GM23338 (cell line): ENCODE measurements around the gene CALHM5. TPM values are rescaled to one million over a fixed set of nuclear protein-coding genes. Genes with fewer than 3 reads are reported as not detected.

Experiments
- ATAC-seq: fragments of 200-7000 bp; cut with Tn5 transposase; 3 replicates; pipeline ENCODE4 v1.9.1; 2020
- DNase-seq: peaks from one replicate; pipeline ENCODE4 v3.0.0-alpha.2; 2015; ENCODE audit warnings: low spot score
- H2AFZ ChIP-seq: fragments of 200-600 bp; sonication (generic); 2 replicates; pipeline ENCODE4 v1.8.0; 2016; ENCODE audit warnings: antibody characterized with exemption, mild to moderate bottlenecking, moderate library complexity
- H3F3A ChIP-seq: fragments of 200-600 bp; sonication (generic); replicated peaks from 2 replicates; pipeline ENCODE4 v1.8.0; 2017; ENCODE audit warnings: antibody characterized with exemption, mixed run types, low read depth
- H3K27ac ChIP-seq: fragments of 200-600 bp; sonication (generic); 2 replicates; pipeline ENCODE4 v1.6.1; 2016; ENCODE audit warnings: low read depth
- H3K27me3 ChIP-seq: fragments of 200-600 bp; sonication (generic); 2 replicates; pipeline ENCODE4 v1.8.0; 2016; ENCODE audit warnings: mild to moderate bottlenecking, mixed run types, moderate library complexity; ENCODE audit not compliant: insufficient read depth
- H3K36me3 ChIP-seq: fragments of 200-600 bp; sonication (generic); 2 replicates; pipeline ENCODE4 v1.8.0; 2016; ENCODE audit warnings: mild to moderate bottlenecking; ENCODE audit not compliant: insufficient read depth
- H3K4me1 ChIP-seq: fragments of 200-600 bp; sonication (generic); 2 replicates; pipeline ENCODE4 v1.8.0; 2016; ENCODE audit warnings: mild to moderate bottlenecking, moderate library complexity; ENCODE audit not compliant: insufficient read depth
- H3K4me2 ChIP-seq: fragments of 200-600 bp; sonication (generic); 2 replicates; pipeline ENCODE4 v1.7.1; 2017; ENCODE audit warnings: mixed run types
- H3K4me3 ChIP-seq: fragments of 200-600 bp; sonication (generic); 2 replicates; pipeline ENCODE4 v1.6.1; 2016; ENCODE audit warnings: mixed run types
- H3K79me2 ChIP-seq: fragments of 200-600 bp; sonication (generic); replicated peaks from 2 replicates; pipeline ENCODE4 v1.8.0; 2017; ENCODE audit warnings: mild to moderate bottlenecking; ENCODE audit not compliant: insufficient read depth
- H3K9me2 ChIP-seq: fragments of 200-600 bp; sonication (generic); 2 replicates; pipeline ENCODE4 v1.8.0; 2017; ENCODE audit not compliant: insufficient read depth
- H4K20me1 ChIP-seq: fragments of 200-600 bp; sonication (generic); replicated peaks from 2 replicates; pipeline ENCODE4 v1.8.0; 2017; ENCODE audit warnings: mild to moderate bottlenecking; ENCODE audit not compliant: insufficient read depth
- H3K27ac Mint-ChIP-seq: 2 replicates; pipeline ENCODE4 v1.8.0; 2020; ENCODE audit warnings: inconsistent platforms, mild to moderate bottlenecking, moderate library complexity, mixed read lengths
- H3K27me3 Mint-ChIP-seq: 3 replicates; pipeline ENCODE4 v1.8.0; 2022; ENCODE audit warnings: low read depth, mild to moderate bottlenecking, moderate library complexity, mixed read lengths, inconsistent platforms; ENCODE audit not compliant: insufficient read depth, poor library complexity
- H3K36me3 Mint-ChIP-seq: 3 replicates; pipeline ENCODE4 v1.8.0; 2021; ENCODE audit warnings: low read depth, mild to moderate bottlenecking, inconsistent platforms, moderate library complexity, mixed read lengths
- H3K4me1 Mint-ChIP-seq: 3 replicates; pipeline ENCODE4 v1.8.0; 2020; ENCODE audit warnings: mild to moderate bottlenecking, inconsistent platforms, mixed read lengths
- H3K4me3 Mint-ChIP-seq: 3 replicates; pipeline ENCODE4 v1.8.0; 2021; ENCODE audit warnings: moderate library complexity, mild to moderate bottlenecking, inconsistent platforms, mixed read lengths
- H3K9me3 Mint-ChIP-seq: 3 replicates; pipeline ENCODE4 v1.8.0; 2020; ENCODE audit warnings: moderate library complexity, mild to moderate bottlenecking, inconsistent platforms, mixed read lengths
- CTCF ChIP-seq, 2 experiments: fragments of 200-600 bp in 1 of 2; sonication (generic) in 1 of 2; conservative IDR thresholded peaks; 2 replicates each; pipeline versions ENCODE4 v1.5.1 to v1.6.1; 2016 to 2017; ENCODE audit warnings: antibody characterized with exemption in 2 of 2, low read depth in 2 of 2, mild to moderate bottlenecking in 2 of 2, moderate library complexity in 1 of 2
- JUNB ChIP-seq: IDR thresholded peaks from one replicate; pipeline ENCODE4 v1.6.1; 2016; ENCODE audit warnings: antibody characterized with exemption; ENCODE audit not compliant: unreplicated experiment
- STAT1 ChIP-seq: IDR thresholded peaks from one replicate; pipeline ENCODE4 v1.6.1; 2016; ENCODE audit warnings: antibody characterized with exemption; ENCODE audit not compliant: unreplicated experiment
- ZNF114 ChIP-seq: fragments of 250-450 bp; sonication (Bioruptor Pico); IDR thresholded peaks from 2 replicates; pipeline ENCODE4 v1.5.0; 2020; ENCODE audit warnings: mild to moderate bottlenecking, moderate library complexity
- ZNF462 ChIP-seq: fragments of 250-450 bp; sonication (Bioruptor Pico); IDR thresholded peaks from 2 replicates; pipeline ENCODE4 v1.5.0; 2020; ENCODE audit warnings: mild to moderate bottlenecking, moderate library complexity
- polyA plus RNA-seq: library from polyadenylated mRNA; unstranded; fragments of >200 nt; fragmentation: Nextera tagmentation; extraction: Ambion mirVana; gene quantifications from 2 replicates; pipeline ENCODE4 v1.2.1, GENCODE V29; 2016
- total RNA-seq: library from RNA; depleted of rRNA; stranded (reverse); fragments of >200 nt; shearing (Covaris generic); gene quantifications from 2 replicates; pipeline ENCODE4 v1.2.3, GENCODE V29; 2014

CALHM5 gene
- total and polyA plus RNA-seq, 2 experiments from 2014 or later, result 0.02 to 0.10 TPM

GRCh38 chr6:116522896-116523295, 11.5 kb downstream of the CALHM5 start:
- H3K4me3 ChIP-seq, result no peak overlapping the region
- H4K20me1 ChIP-seq, result no peaks in the 10 kb centered on the region
- H3K27me3 ChIP-seq, result no peaks in the 10 kb centered on the region
- no peaks in the 10 kb centered on the region for H3K9me2 ChIP-seq
- no peak overlapping the region for H3K27ac Mint-ChIP-seq
- peaks cover 22% of the 10 kb centered on the region for H3K4me1 Mint-ChIP-seq
- no peaks in the 10 kb centered on the region for H3K79me2 ChIP-seq
- H3K4me1 ChIP-seq, result peaks cover 15% of the 10 kb centered on the region
- no peaks in the 10 kb centered on the region for H3K36me3 Mint-ChIP-seq
- H3K4me2 ChIP-seq, result no peak overlapping the region
- no peaks in the 10 kb centered on the region for H3K36me3 ChIP-seq
- TF ChIP-seq CTCF (conservative IDR thresholded peaks at IDR 0.05; ENCODE audit: low read depth in 2 of 2), result 0 out of 4 replicates have a peak, but pooled peaks of 1 of the 2 experiments have one; percentile 7
- no peak for TF ChIP-seq ZNF114
- no peak for TF ChIP-seq JUNB
- no peak overlapping the region for H3K4me3 Mint-ChIP-seq
- no peaks in the 10 kb centered on the region for H3K9me3 Mint-ChIP-seq
- DNase-seq, result peak; percentile 51
- H2AFZ ChIP-seq, result no peak overlapping the region
- peak; percentile 91 for ATAC-seq
- peaks cover 2% of the 10 kb centered on the region for H3K27me3 Mint-ChIP-seq
- no peaks in the 10 kb centered on the region for H3F3A ChIP-seq
- no peak overlapping the region for H3K27ac ChIP-seq

GRCh38 chr6:116524236-116524635, 12.8 kb downstream of the CALHM5 start:
- DNase-seq (peak; percentile 62), ATAC-seq (peak; percentile 55)
- Mint-ChIP-seq H3K9me3 (no peaks in the 10 kb centered on the region), H3K4me3 (no peak overlapping the region), H3K27me3 (peaks cover 2% of the 10 kb centered on the region), H3K27ac (no peak overlapping the region; the same call in 1 of the 2 replicates), H3K36me3 (no peaks in the 10 kb centered on the region), H3K4me1 (peaks cover 29% of the 10 kb centered on the region)
- H3K27me3 ChIP-seq, result no peaks in the 10 kb centered on the region
- no peak overlapping the region for H2AFZ ChIP-seq
- H3K4me1 ChIP-seq, result peaks cover 26% of the 10 kb centered on the region
- TF ChIP-seq ZNF462 (CRISPR knock-in tag) (no peak), STAT1 (no peak), JUNB (no peak)
- H3K9me2 ChIP-seq, result no peaks in the 10 kb centered on the region
- no peak overlapping the region for H3K27ac ChIP-seq
- H3K36me3 ChIP-seq, result no peaks in the 10 kb centered on the region
- H4K20me1 ChIP-seq, result no peaks in the 10 kb centered on the region
- no peaks in the 10 kb centered on the region for H3F3A ChIP-seq
- H3K79me2 ChIP-seq, result no peaks in the 10 kb centered on the region
- H3K4me2 ChIP-seq, result no peak overlapping the region
- H3K4me3 ChIP-seq, result no peak overlapping the region
